HepG2 (cell line): ENCODE measurements around the gene DCN. TPM values are rescaled to one million over a fixed set of nuclear protein-coding genes. Genes with fewer than 3 reads are reported as not detected.

Experiments
- ARNTL ChIP-seq: sonication (generic); formaldehyde crosslinking; IDR thresholded peaks from 2 replicates; pipeline ENCODE4 v1.4.0; 2020; ENCODE audit warnings: mild to moderate bottlenecking, missing genetic modification reagents
- BRD4 ChIP-seq: sonication (generic); formaldehyde crosslinking; IDR thresholded peaks from 2 replicates; pipeline ENCODE4 v1.4.0; 2020; ENCODE audit warnings: missing genetic modification reagents
- HNRNPH1 ChIP-seq: fragments of 200-400 bp; formaldehyde crosslinking; optimal IDR thresholded peaks from 2 replicates; pipeline ENCODE3; 2017; ENCODE audit warnings: mild to moderate bottlenecking, low read depth, low read length
- NRL ChIP-seq: sonication (generic); formaldehyde crosslinking; IDR thresholded peaks from 2 replicates; pipeline ENCODE4 v1.5.0; 2020; ENCODE audit warnings: missing genetic modification reagents, mild to moderate bottlenecking, moderate library complexity, borderline replicate concordance
- STAT5B ChIP-seq: sonication (generic); formaldehyde crosslinking; IDR thresholded peaks from 2 replicates; pipeline ENCODE4 v1.4.0; 2020; ENCODE audit warnings: missing genetic modification reagents
- ZFAT ChIP-seq: sonication (generic); formaldehyde crosslinking; conservative IDR thresholded peaks from 2 replicates; pipeline ENCODE4 v1.8.1; 2023; ENCODE audit warnings: missing genetic modification reagents, inconsistent platforms
- ZFX ChIP-seq: sonication (generic); formaldehyde crosslinking; IDR thresholded peaks from 2 replicates; pipeline ENCODE4 v1.4.0; 2020; ENCODE audit warnings: mild to moderate bottlenecking, low read depth, missing genetic modification reagents, moderate library complexity
- ZNF235 ChIP-seq: sonication (generic); formaldehyde crosslinking; IDR thresholded peaks from 2 replicates; pipeline ENCODE4 v1.8.1; 2023; ENCODE audit warnings: mild to moderate bottlenecking, missing genetic modification reagents, borderline replicate concordance
- ZNF558 ChIP-seq: sonication (generic); formaldehyde crosslinking; IDR thresholded peaks from 2 replicates; pipeline ENCODE4 v1.9.0; 2022; ENCODE audit warnings: mild to moderate bottlenecking, missing genetic modification reagents, borderline replicate concordance
- ZNF746 ChIP-seq: sonication (generic); formaldehyde crosslinking; IDR thresholded peaks from 2 replicates; pipeline ENCODE4 v1.8.0; 2022; ENCODE audit warnings: mild to moderate bottlenecking, missing genetic modification reagents
- polyA plus RNA-seq, 8 experiments: library from polyadenylated mRNA; depleted of rRNA in 3 of 8; stranded (reverse) in 7 of 8; unstranded in 1 of 8; fragments of >200 nt; fragmentation: Illumina TruSeq in 4 of 8; extraction: Trizol in 4 of 8; gene quantifications; 2 replicates each; pipeline versions ENCODE4 v1.2.1 to v1.2.3, GENCODE V29; 2011 to 2016; ENCODE audit warnings: low read depth in 4 of 8, missing spikeins in 1 of 8, mixed read lengths in 1 of 8; ENCODE audit not compliant: insufficient read depth in 1 of 8
- total RNA-seq, 5 experiments: library from RNA; depleted of rRNA; stranded (reverse); fragments of >200 nt; fragmentation: Illumina TruSeq; extraction: Trizol; gene quantifications; 2 replicates each; pipeline ENCODE4 v1.2.3, GENCODE V29; 2016; ENCODE audit warnings: low read depth in 1 of 5
- TF ChIP-seq, protein P1 (sequence below): sonication (generic); formaldehyde crosslinking; IDR thresholded peaks from 2 replicates; pipeline ENCODE4 v1.4.0; 2020; ENCODE audit warnings: missing genetic modification reagents
- TF ChIP-seq, protein P2 (sequence below): sonication (generic); formaldehyde crosslinking; IDR thresholded peaks from 2 replicates; pipeline ENCODE4 v1.4.0; 2020; ENCODE audit warnings: mild to moderate bottlenecking, missing genetic modification reagents
- TF ChIP-seq, protein P3 (sequence below): fragments of 450-650 bp; IDR thresholded peaks from 2 replicates; pipeline ENCODE4 v1.6.1; 2017
- TF ChIP-seq, protein P4 (sequence below): IDR thresholded peaks from 2 replicates; pipeline ENCODE4 v1.6.1; 2016; ENCODE audit warnings: low read depth
- TF ChIP-seq, protein P5 (sequence below): sonication (generic); formaldehyde crosslinking; IDR thresholded peaks from 2 replicates; pipeline ENCODE4 v1.4.0; 2020; ENCODE audit warnings: missing genetic modification reagents, mild to moderate bottlenecking, borderline replicate concordance

The DCN gene
- total and polyA plus RNA-seq, 2 of the 13 experiments (the other 11 are each of a cell fraction or from before 2014, with no cell fraction given): not detected

DNA sequence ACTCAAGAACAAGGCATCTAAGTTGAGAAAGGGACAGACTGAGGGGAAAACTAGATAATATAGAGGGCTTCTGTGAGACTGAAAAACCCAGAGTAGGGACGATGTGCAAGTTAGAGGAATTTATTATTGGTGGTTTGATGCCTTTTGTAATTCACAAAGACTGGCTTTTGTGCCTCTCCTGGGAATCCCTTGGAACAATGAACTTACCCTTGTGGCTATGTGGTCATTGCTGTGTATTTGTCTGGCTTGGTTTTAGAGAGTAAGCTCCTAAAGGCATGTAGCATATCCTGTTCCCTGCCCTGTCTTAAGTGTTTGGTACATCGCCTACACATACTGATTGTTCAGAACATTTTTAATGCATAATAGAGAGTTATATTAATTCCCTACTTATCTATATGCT lies 26.6 kb downstream of the DCN start (continued):
- TF ChIP-seq, protein P1, sequence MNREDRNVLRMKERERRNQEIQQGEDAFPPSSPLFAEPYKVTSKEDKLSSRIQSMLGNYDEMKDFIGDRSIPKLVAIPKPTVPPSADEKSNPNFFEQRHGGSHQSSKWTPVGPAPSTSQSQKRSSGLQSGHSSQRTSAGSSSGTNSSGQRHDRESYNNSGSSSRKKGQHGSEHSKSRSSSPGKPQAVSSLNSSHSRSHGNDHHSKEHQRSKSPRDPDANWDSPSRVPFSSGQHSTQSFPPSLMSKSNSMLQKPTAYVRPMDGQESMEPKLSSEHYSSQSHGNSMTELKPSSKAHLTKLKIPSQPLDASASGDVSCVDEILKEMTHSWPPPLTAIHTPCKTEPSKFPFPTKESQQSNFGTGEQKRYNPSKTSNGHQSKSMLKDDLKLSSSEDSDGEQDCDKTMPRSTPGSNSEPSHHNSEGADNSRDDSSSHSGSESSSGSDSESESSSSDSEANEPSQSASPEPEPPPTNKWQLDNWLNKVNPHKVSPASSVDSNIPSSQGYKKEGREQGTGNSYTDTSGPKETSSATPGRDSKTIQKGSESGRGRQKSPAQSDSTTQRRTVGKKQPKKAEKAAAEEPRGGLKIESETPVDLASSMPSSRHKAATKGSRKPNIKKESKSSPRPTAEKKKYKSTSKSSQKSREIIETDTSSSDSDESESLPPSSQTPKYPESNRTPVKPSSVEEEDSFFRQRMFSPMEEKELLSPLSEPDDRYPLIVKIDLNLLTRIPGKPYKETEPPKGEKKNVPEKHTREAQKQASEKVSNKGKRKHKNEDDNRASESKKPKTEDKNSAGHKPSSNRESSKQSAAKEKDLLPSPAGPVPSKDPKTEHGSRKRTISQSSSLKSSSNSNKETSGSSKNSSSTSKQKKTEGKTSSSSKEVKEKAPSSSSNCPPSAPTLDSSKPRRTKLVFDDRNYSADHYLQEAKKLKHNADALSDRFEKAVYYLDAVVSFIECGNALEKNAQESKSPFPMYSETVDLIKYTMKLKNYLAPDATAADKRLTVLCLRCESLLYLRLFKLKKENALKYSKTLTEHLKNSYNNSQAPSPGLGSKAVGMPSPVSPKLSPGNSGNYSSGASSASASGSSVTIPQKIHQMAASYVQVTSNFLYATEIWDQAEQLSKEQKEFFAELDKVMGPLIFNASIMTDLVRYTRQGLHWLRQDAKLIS (CRISPR knock-in tag): no peak
- no peak for TF ChIP-seq ZNF746 (CRISPR knock-in tag)
- TF ChIP-seq ZNF235 (CRISPR knock-in tag): no peak
- no peak for TF ChIP-seq NRL (CRISPR knock-in tag)
- TF ChIP-seq, protein P2, sequence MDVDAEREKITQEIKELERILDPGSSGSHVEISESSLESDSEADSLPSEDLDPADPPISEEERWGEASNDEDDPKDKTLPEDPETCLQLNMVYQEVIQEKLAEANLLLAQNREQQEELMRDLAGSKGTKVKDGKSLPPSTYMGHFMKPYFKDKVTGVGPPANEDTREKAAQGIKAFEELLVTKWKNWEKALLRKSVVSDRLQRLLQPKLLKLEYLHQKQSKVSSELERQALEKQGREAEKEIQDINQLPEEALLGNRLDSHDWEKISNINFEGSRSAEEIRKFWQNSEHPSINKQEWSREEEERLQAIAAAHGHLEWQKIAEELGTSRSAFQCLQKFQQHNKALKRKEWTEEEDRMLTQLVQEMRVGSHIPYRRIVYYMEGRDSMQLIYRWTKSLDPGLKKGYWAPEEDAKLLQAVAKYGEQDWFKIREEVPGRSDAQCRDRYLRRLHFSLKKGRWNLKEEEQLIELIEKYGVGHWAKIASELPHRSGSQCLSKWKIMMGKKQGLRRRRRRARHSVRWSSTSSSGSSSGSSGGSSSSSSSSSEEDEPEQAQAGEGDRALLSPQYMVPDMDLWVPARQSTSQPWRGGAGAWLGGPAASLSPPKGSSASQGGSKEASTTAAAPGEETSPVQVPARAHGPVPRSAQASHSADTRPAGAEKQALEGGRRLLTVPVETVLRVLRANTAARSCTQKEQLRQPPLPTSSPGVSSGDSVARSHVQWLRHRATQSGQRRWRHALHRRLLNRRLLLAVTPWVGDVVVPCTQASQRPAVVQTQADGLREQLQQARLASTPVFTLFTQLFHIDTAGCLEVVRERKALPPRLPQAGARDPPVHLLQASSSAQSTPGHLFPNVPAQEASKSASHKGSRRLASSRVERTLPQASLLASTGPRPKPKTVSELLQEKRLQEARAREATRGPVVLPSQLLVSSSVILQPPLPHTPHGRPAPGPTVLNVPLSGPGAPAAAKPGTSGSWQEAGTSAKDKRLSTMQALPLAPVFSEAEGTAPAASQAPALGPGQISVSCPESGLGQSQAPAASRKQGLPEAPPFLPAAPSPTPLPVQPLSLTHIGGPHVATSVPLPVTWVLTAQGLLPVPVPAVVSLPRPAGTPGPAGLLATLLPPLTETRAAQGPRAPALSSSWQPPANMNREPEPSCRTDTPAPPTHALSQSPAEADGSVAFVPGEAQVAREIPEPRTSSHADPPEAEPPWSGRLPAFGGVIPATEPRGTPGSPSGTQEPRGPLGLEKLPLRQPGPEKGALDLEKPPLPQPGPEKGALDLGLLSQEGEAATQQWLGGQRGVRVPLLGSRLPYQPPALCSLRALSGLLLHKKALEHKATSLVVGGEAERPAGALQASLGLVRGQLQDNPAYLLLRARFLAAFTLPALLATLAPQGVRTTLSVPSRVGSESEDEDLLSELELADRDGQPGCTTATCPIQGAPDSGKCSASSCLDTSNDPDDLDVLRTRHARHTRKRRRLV (CRISPR knock-in tag): no peak
- no peak for TF ChIP-seq STAT5B (CRISPR knock-in tag)
- no peak for TF ChIP-seq BRD4 (CRISPR knock-in tag)
- no peak for TF ChIP-seq HNRNPH1
- TF ChIP-seq, protein P3, sequence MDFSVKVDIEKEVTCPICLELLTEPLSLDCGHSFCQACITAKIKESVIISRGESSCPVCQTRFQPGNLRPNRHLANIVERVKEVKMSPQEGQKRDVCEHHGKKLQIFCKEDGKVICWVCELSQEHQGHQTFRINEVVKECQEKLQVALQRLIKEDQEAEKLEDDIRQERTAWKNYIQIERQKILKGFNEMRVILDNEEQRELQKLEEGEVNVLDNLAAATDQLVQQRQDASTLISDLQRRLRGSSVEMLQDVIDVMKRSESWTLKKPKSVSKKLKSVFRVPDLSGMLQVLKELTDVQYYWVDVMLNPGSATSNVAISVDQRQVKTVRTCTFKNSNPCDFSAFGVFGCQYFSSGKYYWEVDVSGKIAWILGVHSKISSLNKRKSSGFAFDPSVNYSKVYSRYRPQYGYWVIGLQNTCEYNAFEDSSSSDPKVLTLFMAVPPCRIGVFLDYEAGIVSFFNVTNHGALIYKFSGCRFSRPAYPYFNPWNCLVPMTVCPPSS: no peak
- no peak for TF ChIP-seq ZFX (CRISPR knock-in tag)
- TF ChIP-seq, protein P4, sequence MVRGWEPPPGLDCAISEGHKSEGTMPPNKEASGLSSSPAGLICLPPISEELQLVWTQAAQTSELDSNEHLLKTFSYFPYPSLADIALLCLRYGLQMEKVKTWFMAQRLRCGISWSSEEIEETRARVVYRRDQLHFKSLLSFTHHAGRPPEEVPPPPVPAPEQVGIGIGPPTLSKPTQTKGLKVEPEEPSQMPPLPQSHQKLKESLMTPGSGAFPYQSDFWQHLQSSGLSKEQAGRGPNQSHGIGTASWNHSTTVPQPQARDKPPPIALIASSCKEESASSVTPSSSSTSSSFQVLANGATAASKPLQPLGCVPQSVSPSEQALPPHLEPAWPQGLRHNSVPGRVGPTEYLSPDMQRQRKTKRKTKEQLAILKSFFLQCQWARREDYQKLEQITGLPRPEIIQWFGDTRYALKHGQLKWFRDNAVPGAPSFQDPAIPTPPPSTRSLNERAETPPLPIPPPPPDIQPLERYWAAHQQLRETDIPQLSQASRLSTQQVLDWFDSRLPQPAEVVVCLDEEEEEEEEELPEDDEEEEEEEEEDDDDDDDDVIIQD (CRISPR knock-in tag): no peak
- no peak for TF ChIP-seq ZNF558 (CRISPR knock-in tag)
- no peak for TF ChIP-seq ZFAT (CRISPR knock-in tag)
- TF ChIP-seq, protein P5, sequence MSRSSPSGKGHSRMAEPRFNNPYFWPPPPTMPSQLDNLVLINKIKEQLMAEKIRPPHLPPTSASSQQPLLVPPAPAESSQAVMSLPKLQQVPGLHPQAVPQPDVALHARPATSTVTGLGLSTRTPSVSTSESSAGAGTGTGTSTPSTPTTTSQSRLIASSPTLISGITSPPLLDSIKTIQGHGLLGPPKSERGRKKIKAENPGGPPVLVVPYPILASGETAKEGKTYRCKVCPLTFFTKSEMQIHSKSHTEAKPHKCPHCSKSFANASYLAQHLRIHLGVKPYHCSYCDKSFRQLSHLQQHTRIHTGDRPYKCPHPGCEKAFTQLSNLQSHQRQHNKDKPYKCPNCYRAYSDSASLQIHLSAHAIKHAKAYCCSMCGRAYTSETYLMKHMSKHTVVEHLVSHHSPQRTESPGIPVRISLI (CRISPR knock-in tag): no peak
- TF ChIP-seq ARNTL (CRISPR knock-in tag): no peak
- TF ChIP-seq, all 625 proteins: peak for 0
